ENCODE results near the gene PDZRN3.
A peak's percentile ranks its signal among the peaks of the same experiment; 100 is the strongest.

Gene PDZRN3

DNA sequence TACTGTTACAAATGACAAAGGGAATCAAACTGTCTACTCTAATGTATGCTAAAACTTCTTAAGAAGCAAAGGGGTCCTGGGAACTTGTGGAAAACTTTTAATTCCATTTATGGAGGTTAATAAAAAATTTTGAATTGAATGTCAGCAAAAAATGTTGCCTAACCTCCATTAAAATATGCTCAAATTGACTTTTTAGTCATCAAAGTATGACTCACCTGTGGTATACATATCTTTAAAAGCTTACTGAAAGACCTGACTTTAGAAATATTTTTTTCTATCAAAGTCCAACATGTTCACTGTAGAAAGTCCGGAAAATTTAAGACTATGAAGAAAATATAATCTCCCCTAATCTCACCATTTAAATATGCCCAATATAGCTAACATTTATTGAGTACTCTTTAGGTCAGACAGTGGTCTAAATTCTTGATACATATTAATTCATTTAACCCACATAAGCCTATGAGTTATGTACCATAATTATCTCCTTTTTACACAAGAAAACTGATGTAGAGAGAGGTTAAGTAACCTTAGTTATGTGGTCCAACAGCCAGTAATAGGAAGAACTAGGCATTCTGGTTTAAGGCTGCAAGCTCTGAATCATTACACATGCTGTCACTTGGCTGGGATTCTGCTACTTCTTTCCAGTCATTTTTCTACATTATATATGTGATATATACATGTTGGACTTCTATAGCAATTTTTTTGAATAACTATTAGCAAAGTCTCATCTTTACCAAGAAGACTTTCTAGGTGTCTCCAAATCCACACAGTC lies 83.6 kb downstream of the PDZRN3 start:
- TF ChIP-seq, protein P1, sequence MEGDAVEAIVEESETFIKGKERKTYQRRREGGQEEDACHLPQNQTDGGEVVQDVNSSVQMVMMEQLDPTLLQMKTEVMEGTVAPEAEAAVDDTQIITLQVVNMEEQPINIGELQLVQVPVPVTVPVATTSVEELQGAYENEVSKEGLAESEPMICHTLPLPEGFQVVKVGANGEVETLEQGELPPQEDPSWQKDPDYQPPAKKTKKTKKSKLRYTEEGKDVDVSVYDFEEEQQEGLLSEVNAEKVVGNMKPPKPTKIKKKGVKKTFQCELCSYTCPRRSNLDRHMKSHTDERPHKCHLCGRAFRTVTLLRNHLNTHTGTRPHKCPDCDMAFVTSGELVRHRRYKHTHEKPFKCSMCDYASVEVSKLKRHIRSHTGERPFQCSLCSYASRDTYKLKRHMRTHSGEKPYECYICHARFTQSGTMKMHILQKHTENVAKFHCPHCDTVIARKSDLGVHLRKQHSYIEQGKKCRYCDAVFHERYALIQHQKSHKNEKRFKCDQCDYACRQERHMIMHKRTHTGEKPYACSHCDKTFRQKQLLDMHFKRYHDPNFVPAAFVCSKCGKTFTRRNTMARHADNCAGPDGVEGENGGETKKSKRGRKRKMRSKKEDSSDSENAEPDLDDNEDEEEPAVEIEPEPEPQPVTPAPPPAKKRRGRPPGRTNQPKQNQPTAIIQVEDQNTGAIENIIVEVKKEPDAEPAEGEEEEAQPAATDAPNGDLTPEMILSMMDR (conservative IDR thresholded peaks at IDR 0.05; ENCODE audit: low read length): no peak
- peak; percentile 51 for DNase-seq (ENCODE audit: low read depth)
- no peak overlapping the region for H3K4me3 ChIP-seq (ENCODE audit: low read length)

DNA sequence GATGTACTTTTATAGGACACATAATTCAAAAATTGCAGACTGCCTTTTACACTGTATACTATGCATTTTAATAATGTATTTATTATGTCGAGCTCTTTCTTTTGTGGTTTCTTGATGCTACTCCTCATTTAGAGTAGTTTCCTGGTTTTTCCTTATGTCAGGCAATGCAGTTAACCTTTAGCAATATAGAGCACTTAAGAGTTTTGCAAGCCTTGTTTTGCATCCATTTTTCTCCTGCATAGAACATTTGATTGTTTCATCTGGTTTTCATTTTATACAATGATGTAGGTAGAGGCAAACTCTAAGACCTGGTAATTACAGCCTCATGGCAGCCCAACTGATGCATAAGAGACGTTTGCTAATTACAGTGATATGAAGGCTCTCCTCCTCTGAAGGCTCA lies 86.3 kb downstream of the PDZRN3 start:
- H3K4me3 ChIP-seq (ENCODE audit: low read length): no peak overlapping the region
- DNase-seq (ENCODE audit: low read depth): no peak
- TF ChIP-seq, protein P1 (conservative IDR thresholded peaks at IDR 0.05; ENCODE audit: low read length): no peak

DNA sequence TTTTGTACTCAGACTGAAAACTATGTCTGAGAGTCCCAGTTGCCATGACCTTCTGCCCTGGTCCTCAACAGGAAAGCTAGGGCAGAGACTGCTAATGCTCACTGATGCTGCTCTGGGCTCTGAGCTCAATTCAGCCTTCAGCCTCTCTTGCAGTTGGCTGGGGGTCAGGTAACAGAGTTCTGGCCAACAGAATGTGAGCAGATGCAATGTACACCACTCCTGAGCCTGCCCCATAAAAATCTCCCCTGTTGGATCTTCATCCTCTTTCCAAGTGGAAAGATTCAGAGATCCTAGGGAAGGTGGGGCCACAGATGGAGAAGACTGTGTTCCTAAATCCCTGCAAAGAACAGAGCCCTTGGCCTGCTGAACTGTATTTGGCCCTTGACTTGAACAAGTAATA lies 87.8 kb downstream of the PDZRN3 start:
- TF ChIP-seq, protein P1 (conservative IDR thresholded peaks at IDR 0.05; ENCODE audit: low read length): no peak
- DNase-seq (ENCODE audit: low read depth): no peak
- no peak overlapping the region for H3K4me3 ChIP-seq (ENCODE audit: low read length)

DNA sequence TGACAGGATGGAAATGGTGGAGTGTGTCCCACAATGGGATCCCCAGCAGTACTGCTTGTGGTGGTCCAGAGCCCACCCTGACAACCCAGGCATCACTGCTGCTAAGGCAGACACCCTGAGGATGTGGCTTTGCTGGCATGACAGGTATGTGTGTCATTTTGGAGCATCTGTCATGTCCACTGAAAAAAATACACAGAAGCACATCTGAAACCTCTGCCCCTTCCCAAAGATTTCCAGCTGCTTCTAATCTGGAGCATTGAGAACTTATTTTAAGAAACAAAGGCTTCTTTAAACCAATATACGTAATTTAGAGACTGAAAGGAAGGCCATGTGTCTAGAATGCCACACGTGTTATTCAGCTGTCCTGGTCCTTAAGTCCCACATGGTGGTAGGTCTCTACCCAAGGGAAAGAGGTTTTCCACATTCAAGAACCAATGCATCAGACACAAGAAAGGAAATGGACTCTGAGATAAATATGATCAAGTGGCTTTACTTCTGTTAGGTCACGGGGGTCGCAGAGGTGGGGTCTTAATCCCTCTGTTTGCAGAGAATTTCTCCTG lies 88.3 kb downstream of the PDZRN3 start:
- no peak overlapping the region for H3K4me3 ChIP-seq (ENCODE audit: low read length)
- TF ChIP-seq, protein P1 (conservative IDR thresholded peaks at IDR 0.05; ENCODE audit: low read length): no peak
- DNase-seq (ENCODE audit: low read depth): peak; percentile 22

- TF ChIP-seq, protein P1 (conservative IDR thresholded peaks at IDR 0.05; ENCODE audit: low read length): no peak
- no peak for DNase-seq (ENCODE audit: low read depth)
- H3K4me3 ChIP-seq (ENCODE audit: low read length): no peak overlapping the region
Measured at GRCh38 chr3:73535931-73536330, 88.8 kb downstream of the PDZRN3 start.

GRCh38 chr3:73535137-73535536 lies 89.6 kb downstream of the PDZRN3 start:
- H3K4me3 ChIP-seq (ENCODE audit: low read length): no peak overlapping the region
- TF ChIP-seq, protein P1 (conservative IDR thresholded peaks at IDR 0.05; ENCODE audit: low read length): no peak
- no peak for DNase-seq (ENCODE audit: low read depth)

DNA sequence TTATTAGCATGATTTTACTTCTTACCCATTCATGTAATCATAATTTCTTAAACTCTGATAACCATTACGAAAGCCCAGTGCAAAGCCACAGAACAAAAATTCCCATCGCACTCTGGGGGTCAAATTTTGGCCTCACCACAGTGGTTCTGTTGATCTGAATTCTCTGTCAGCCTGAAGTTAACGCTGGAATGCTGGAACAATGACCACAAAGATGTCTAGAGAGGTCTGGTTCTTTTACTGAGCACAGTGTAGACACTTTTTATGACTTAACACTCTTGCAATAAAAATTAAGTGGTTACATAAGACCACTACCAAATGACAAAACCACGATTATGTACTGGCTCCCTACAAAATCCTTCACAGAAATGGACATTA lies 94.7 kb downstream of the PDZRN3 start:
- H3K4me3 ChIP-seq (ENCODE audit: low read length): no peak overlapping the region
- TF ChIP-seq, protein P1 (conservative IDR thresholded peaks at IDR 0.05; ENCODE audit: low read length): no peak
- peak; percentile 93 for DNase-seq (ENCODE audit: low read depth)

Measured in AG10803 (cell line).